ENCODE results near the gene TRPV4.

TRPV4 gene

GRCh38 chr12:109798691-109799090 is 34.5 kb downstream of the TRPV4 start:
- Histone ChIP-seq H3K36me3 (replicated peaks) (no peaks in the 10 kb centered on the region), H3K9me3 (no peaks in the 10 kb centered on the region), H3K27me3 (ENCODE audit: low read depth) (no peaks in the 10 kb centered on the region), H3K4me1 (no peaks in the 10 kb centered on the region), H3K4me3 (no peak overlapping the region)
- DNase-seq (ENCODE audit: low spot score in 2 of 2): no peak
- in situ Hi-C loops (cut with MboI; ENCODE audit: low sequenced_read_pairs): no loop called here

DNA sequence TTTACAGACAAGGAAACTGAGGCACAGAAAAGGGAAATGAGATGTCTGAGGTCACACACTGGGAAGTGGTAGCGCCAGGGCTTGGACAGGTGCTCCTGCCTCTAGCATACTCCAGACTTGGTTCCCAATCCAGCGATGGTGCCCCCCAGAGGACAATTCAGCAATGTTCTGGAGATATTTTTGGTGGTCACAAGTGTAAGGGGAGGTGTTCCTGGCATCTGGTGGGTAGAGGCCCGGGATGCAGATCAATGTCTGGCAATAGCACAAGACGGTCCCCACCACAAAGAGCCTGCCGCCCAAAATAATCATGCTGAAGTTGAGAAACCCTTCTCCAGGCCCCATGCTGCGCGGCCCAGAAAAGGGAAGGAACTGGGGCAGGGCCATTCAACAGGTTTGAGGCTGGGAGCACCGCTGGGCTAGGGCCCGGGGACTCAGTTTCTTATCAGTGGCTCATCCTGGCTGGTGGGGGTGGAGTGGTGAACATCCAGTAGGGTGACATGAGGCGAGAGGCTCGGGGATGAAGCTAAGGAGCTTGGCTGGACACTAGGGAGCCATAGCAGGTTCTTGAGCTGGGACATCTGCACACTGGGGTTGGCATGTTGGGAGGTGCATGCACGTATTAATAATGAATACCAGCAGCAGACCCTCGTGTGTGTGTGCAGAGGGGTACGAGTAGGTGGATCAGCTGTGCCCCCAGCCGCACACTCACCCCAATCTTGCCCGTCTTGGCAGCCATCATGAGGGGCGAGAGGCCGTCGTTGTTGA is 35.1 kb downstream of the TRPV4 start:
- in situ Hi-C loops (cut with MboI; ENCODE audit: low sequenced_read_pairs): no loop called here
- Histone ChIP-seq H3K36me3 (replicated peaks) (no peaks in the 10 kb centered on the region), H3K4me3 (no peak overlapping the region), H3K27me3 (ENCODE audit: low read depth) (no peaks in the 10 kb centered on the region), H3K4me1 (no peaks in the 10 kb centered on the region), H3K9me3 (no peaks in the 10 kb centered on the region)
- peak in 1 of 2 experiments; percentile 43 for DNase-seq (ENCODE audit: low spot score in 2 of 2)

DNA sequence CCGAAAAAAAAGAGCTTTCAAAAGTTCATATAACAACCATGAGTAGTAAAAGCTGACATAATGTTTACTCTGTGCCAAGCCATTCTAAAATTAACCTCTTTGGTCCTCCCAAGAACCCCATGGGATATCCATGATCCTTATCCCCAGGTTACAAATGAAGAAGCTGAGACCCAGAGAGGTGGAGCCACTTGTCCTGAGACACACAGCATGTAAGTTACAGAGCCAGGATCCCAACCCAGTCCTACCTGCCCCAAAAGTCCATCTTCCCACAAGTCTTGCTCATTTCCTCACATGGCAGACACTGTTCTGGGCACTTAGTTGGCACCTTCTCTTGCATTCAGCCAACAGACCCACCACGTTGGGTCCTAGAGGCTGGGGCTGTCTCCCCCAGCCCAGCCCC is 37.1 kb downstream of the TRPV4 start:
- Histone ChIP-seq H3K4me1 (no peaks in the 10 kb centered on the region), H3K27me3 (ENCODE audit: low read depth) (no peaks in the 10 kb centered on the region), H3K36me3 (replicated peaks) (no peaks in the 10 kb centered on the region), H3K4me3 (no peak overlapping the region), H3K9me3 (no peaks in the 10 kb centered on the region)
- DNase-seq (ENCODE audit: low spot score in 2 of 2): no peak
- in situ Hi-C loops (cut with MboI; ENCODE audit: low sequenced_read_pairs): no loop called here

GRCh38 chr12:109795023-109795422 is 38.2 kb downstream of the TRPV4 start:
- DNase-seq (ENCODE audit: low spot score in 2 of 2): no peak
- H3K4me3 ChIP-seq: no peak overlapping the region

GRCh38 chr12:109793826-109794501 is 39.2 kb downstream of the TRPV4 start:
- in situ Hi-C loops (cut with MboI; ENCODE audit: low sequenced_read_pairs): no loop called here
- Histone ChIP-seq H3K36me3 (replicated peaks) (no peaks in the 10 kb centered on the region), H3K4me3 (no peak overlapping the region), H3K9me3 (no peaks in the 10 kb centered on the region), H3K4me1 (no peaks in the 10 kb centered on the region), H3K27me3 (ENCODE audit: low read depth) (no peaks in the 10 kb centered on the region)
- no peak for DNase-seq (ENCODE audit: low spot score in 2 of 2)

More at GRCh38 chr12:109795023-109795422, 38.2 kb downstream of the TRPV4 start:
- H3K27me3 ChIP-seq (ENCODE audit: low read depth): no peaks in the 10 kb centered on the region
- no peaks in the 10 kb centered on the region for H3K9me3 ChIP-seq
- in situ Hi-C loops (cut with MboI; ENCODE audit: low sequenced_read_pairs): no loop called here
- H3K4me1 ChIP-seq: no peaks in the 10 kb centered on the region
- no peaks in the 10 kb centered on the region for H3K36me3 ChIP-seq (replicated peaks)

GRCh38 chr12:109793411-109793810 is 39.8 kb downstream of the TRPV4 start:
- no peaks in the 10 kb centered on the region for H3K4me1 ChIP-seq
- DNase-seq (ENCODE audit: low spot score in 2 of 2): no peak
- H3K27me3 ChIP-seq (ENCODE audit: low read depth): no peaks in the 10 kb centered on the region
- no peak overlapping the region for H3K4me3 ChIP-seq
- H3K9me3 ChIP-seq: no peaks in the 10 kb centered on the region
- in situ Hi-C loops (cut with MboI; ENCODE audit: low sequenced_read_pairs): no loop called here
- H3K36me3 ChIP-seq (replicated peaks): no peaks in the 10 kb centered on the region

- DNase-seq (ENCODE audit: low spot score in 2 of 2): no peak
- Histone ChIP-seq H3K4me3 (no peak overlapping the region), H3K9me3 (no peaks in the 10 kb centered on the region), H3K27me3 (ENCODE audit: low read depth) (no peaks in the 10 kb centered on the region), H3K36me3 (replicated peaks) (no peaks in the 10 kb centered on the region), H3K4me1 (no peaks in the 10 kb centered on the region)
- in situ Hi-C loops (cut with MboI; ENCODE audit: low sequenced_read_pairs): no loop called here
Measured at GRCh38 chr12:109792992-109793391, 40.2 kb downstream of the TRPV4 start.

- no peak overlapping the region for H3K4me3 ChIP-seq
- in situ Hi-C loops (cut with MboI; ENCODE audit: low sequenced_read_pairs): no loop called here
- H3K27me3 ChIP-seq (ENCODE audit: low read depth): no peaks in the 10 kb centered on the region
- H3K9me3 ChIP-seq: no peaks in the 10 kb centered on the region
- no peaks in the 10 kb centered on the region for H3K4me1 ChIP-seq
- peak in 1 of 2 experiments; percentile 22 for DNase-seq (ENCODE audit: low spot score in 2 of 2)
- no peaks in the 10 kb centered on the region for H3K36me3 ChIP-seq (replicated peaks)
Measured at GRCh38 chr12:109789526-109790048, 43.6 kb downstream of the TRPV4 start.

- no peaks in the 10 kb centered on the region for H3K27me3 ChIP-seq (ENCODE audit: low read depth)
- H3K4me1 ChIP-seq: no peaks in the 10 kb centered on the region
- H3K36me3 ChIP-seq (replicated peaks): no peaks in the 10 kb centered on the region
- DNase-seq (ENCODE audit: low spot score in 2 of 2): no peak
- H3K4me3 ChIP-seq: no peak overlapping the region
- in situ Hi-C loops (cut with MboI; ENCODE audit: low sequenced_read_pairs): no loop called here
- no peaks in the 10 kb centered on the region for H3K9me3 ChIP-seq
Measured at GRCh38 chr12:109786799-109787198, 46.4 kb downstream of the TRPV4 start.

- Histone ChIP-seq H3K9me3 (no peaks in the 10 kb centered on the region), H3K27me3 (ENCODE audit: low read depth) (no peaks in the 10 kb centered on the region), H3K4me3 (no peak overlapping the region), H3K36me3 (replicated peaks) (no peaks in the 10 kb centered on the region), H3K4me1 (no peaks in the 10 kb centered on the region)
- DNase-seq (ENCODE audit: low spot score in 2 of 2): no peak
- in situ Hi-C loops (cut with MboI; ENCODE audit: low sequenced_read_pairs): no loop called here
Measured at GRCh38 chr12:109785854-109786253, 47.3 kb downstream of the TRPV4 start.

DNA sequence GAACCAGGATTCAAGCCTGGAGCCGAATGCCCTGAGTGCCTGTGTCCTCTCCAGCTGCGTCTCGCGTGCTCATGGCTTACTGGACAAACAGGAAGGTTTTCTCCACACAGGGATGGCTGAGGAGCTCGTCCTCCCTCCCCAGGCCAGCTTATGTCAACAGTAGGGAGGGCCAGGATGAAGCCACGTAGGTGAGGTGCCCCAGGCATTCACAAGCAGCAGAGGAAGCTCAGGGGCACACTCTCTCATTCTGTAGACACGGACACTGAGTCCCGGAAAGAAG is 49.3 kb downstream of the TRPV4 start:
- no peaks in the 10 kb centered on the region for H3K4me1 ChIP-seq
- no peak for DNase-seq (ENCODE audit: low spot score in 2 of 2)
- H3K27me3 ChIP-seq (ENCODE audit: low read depth): no peaks in the 10 kb centered on the region
- H3K9me3 ChIP-seq: no peaks in the 10 kb centered on the region
- in situ Hi-C loops (cut with MboI; ENCODE audit: low sequenced_read_pairs): no loop called here
- H3K36me3 ChIP-seq (replicated peaks): no peaks in the 10 kb centered on the region
- no peak overlapping the region for H3K4me3 ChIP-seq

GRCh38 chr12:109783135-109783964 is 49.8 kb downstream of the TRPV4 start:
- Histone ChIP-seq H3K4me3 (no peak overlapping the region), H3K9me3 (no peaks in the 10 kb centered on the region), H3K27me3 (ENCODE audit: low read depth) (no peaks in the 10 kb centered on the region), H3K36me3 (replicated peaks) (no peaks in the 10 kb centered on the region), H3K4me1 (no peaks in the 10 kb centered on the region)
- DNase-seq (ENCODE audit: low spot score in 2 of 2): no peak
- in situ Hi-C loops (cut with MboI; ENCODE audit: low sequenced_read_pairs): no loop called here

GRCh38 chr12:109782326-109782703 is 50.9 kb downstream of the TRPV4 start:
- in situ Hi-C loops (cut with MboI; ENCODE audit: low sequenced_read_pairs): no loop called here
- Histone ChIP-seq H3K36me3 (replicated peaks) (no peaks in the 10 kb centered on the region), H3K9me3 (no peaks in the 10 kb centered on the region), H3K4me3 (no peak overlapping the region), H3K27me3 (ENCODE audit: low read depth) (no peaks in the 10 kb centered on the region), H3K4me1 (no peaks in the 10 kb centered on the region)
- no peak for DNase-seq (ENCODE audit: low spot score in 2 of 2)

Data from HAP-1 (cell line).